Measurements from ENCODE around the gene C2CD2L.
A peak's percentile ranks its signal among the peaks of the same experiment; 100 is the strongest.
"Not testable (repeated sequence)": the region's sequence is repeated elsewhere in the genome, so short reads cannot be mapped to it uniquely, and the experiment has no call there.

Gene C2CD2L

GRCh38 chr11:119149018-119149785 lies 42.1 kb downstream of the C2CD2L start, which contains the start of gene ABCG4:
TSS of gene ABCG4 (plus strand) at chr11:119149052. CDS start at chr11:119149966, 914 bp downstream.
- DNase-seq (ENCODE audit: low read depth in 2 of 3, low spot score in 1 of 3): peak in 1 of 3 donors; percentile 10

- DNase-seq (ENCODE audit: low read depth in 2 of 3, low spot score in 1 of 3): no peak
Measured at GRCh38 chr11:119149786-119150275, 42.7 kb downstream of the C2CD2L start.

GRCh38 chr11:119152043-119152442 lies 44.9 kb downstream of the C2CD2L start:
- DNase-seq (ENCODE audit: low read depth in 2 of 3, low spot score in 1 of 3): no peak

- no peak for DNase-seq (ENCODE audit: low read depth in 2 of 3, low spot score in 1 of 3)
Measured at GRCh38 chr11:119152604-119153003, 45.5 kb downstream of the C2CD2L start.

- no peak for DNase-seq (ENCODE audit: low read depth in 2 of 3, low spot score in 1 of 3)
Measured at GRCh38 chr11:119153049-119153818, 46.1 kb downstream of the C2CD2L start.

- DNase-seq (ENCODE audit: low read depth in 2 of 3, low spot score in 1 of 3): no peak
Measured at GRCh38 chr11:119154178-119154577, 47.0 kb downstream of the C2CD2L start.

- no peak for DNase-seq (ENCODE audit: low read depth in 2 of 3, low spot score in 1 of 3)
Measured at GRCh38 chr11:119155733-119156492, 48.8 kb downstream of the C2CD2L start.

GRCh38 chr11:119156496-119156895 lies 49.4 kb downstream of the C2CD2L start:
- DNase-seq (ENCODE audit: low read depth in 2 of 3, low spot score in 1 of 3): no peak

GRCh38 chr11:119157063-119157462 lies 49.9 kb downstream of the C2CD2L start:
- DNase-seq (ENCODE audit: low read depth in 2 of 3, low spot score in 1 of 3): no peak

- DNase-seq (ENCODE audit: low read depth in 2 of 3, low spot score in 1 of 3): no peak
Measured at GRCh38 chr11:119158467-119158866, 51.3 kb downstream of the C2CD2L start.

GRCh38 chr11:119160151-119160550 lies 53.0 kb downstream of the C2CD2L start:
- DNase-seq (ENCODE audit: low read depth in 2 of 3, low spot score in 1 of 3): no peak

- no peak for DNase-seq (ENCODE audit: low read depth in 2 of 3, low spot score in 1 of 3)
Measured at GRCh38 chr11:119161871-119162270, 54.7 kb downstream of the C2CD2L start.

- DNase-seq (ENCODE audit: low read depth in 2 of 3, low spot score in 1 of 3): no peak
Measured at GRCh38 chr11:119166368-119167076, 59.4 kb downstream of the C2CD2L start.

- DNase-seq (ENCODE audit: low read depth in 2 of 3, low spot score in 1 of 3): not testable (repeated sequence)
Measured at GRCh38 chr11:119167077-119167458, 59.9 kb downstream of the C2CD2L start.

- DNase-seq (ENCODE audit: low read depth in 2 of 3, low spot score in 1 of 3): no peak
Measured at GRCh38 chr11:119167933-119168332, 60.8 kb downstream of the C2CD2L start.
